NCI-H774 (cell line): Measurements from ENCODE around the gene NOLC1.
"Not testable (repeated sequence)": the region's sequence is repeated elsewhere in the genome, so short reads cannot be mapped to it uniquely, and the experiment has no call there.

Experiments used
- DNase-seq: peaks from one replicate; lab custom pipeline; 2025; lab: John Stamatoyannopoulos, UW

The NOLC1 gene

GRCh38 chr10:102154466-102155116, 2.4 kb downstream of the NOLC1 start:
- DNase-seq = no peak

- DNase-seq = no peak
These were observed 5.0 kb downstream of the NOLC1 start for GRCh38 chr10:102157224-102157623.

GRCh38 chr10:102159051-102159597, 6.9 kb downstream of the NOLC1 start:
- DNase-seq = no peak

DNA sequence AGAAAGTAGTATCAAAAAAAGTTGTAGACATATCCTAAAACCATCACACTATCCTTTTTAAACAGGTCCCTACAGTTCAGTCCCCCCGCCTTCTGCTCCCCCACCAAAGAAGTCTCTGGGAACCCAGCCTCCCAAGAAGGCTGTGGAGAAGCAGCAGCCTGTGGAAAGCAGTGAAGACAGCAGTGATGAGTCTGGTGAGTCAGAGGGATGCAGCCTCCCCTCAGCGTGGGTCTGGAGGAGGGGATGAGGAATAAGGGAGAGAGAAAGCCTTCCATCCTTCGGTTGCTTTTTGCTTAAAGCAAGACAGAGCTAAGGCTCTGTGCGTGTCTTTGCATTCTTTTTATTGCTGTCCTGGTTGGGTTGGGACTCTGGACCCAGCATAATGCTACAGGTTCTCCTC, 7.6 kb downstream of the NOLC1 start:
- DNase-seq = no peak

DNA sequence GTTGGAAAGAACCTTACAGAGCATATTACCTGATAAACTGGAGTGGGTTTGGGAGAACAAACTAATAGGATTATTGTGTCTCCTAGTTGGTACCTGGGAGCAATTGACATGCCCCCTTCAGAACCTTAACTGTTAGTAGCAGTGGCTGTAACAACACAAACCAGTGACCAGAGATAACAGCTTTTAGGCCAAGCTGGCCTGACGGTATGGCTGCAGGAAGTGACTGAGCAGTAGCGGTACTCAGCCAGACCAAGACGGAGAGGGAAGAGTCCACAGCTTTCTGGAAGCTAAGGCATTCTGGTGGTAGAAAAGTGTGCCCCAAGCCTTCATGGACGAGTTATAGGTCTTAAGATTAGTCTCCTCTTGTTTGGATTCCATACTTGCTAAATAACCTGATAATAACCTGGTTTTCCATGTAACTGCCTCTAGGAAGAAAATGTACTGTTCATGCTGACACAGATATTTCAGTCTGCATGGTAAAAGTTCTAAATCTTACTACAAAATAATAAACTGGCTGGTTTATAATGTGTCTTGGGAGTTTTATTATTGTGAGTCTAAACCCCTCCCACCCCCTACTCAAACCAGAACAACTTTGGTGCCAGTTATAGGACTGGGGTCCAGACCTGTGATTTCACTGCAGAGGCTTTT, 11.3 kb downstream of the NOLC1 start:
- DNase-seq = no peak

DNA sequence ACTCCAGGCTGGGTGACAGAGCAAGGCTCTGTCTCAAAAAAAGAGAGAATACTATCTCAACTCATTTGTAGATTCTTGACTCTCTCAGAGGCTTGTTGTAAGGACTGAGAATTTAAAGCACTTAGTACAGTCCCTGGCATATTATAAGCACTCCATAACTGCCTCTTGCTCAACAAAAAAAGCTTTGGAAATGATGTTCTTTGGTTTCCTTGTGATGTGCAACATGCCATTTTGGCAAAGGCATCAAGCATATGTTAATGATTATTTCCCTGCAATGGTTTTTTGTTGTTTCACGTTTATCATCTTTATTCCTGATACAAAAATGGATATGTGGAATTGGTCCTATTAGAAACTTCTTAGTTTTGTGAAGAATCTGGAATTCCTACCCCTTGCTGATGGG, 15.7 kb downstream of the NOLC1 start:
- no peak for DNase-seq

- DNase-seq = no peak
These were observed 18.4 kb downstream of the NOLC1 start for GRCh38 chr10:102170602-102171001.

- no peak for DNase-seq
These were observed 20.1 kb downstream of the NOLC1 start for GRCh38 chr10:102172288-102172687.

- no peak for DNase-seq
These were observed 23.2 kb downstream of the NOLC1 start for GRCh38 chr10:102175415-102175814.

DNA sequence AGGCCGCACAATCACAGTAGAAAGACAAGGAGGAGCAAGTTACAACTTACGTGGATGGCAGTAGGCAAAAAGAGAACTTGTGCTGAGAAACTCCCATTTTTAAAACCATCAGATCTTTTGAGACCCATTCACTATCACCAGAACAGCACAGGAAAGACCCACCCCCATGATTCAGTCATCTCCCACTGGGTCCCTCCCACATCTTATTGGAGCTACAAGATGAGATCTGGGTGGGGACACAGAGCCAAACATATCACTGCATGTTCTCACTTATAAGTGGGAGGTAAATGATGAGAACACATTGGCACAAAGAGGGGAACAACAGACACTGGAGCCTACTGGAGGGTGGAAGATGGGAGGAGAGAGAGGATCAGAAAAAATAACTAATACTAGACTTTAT, 32.4 kb downstream of the NOLC1 start:
- DNase-seq = no peak

DNA sequence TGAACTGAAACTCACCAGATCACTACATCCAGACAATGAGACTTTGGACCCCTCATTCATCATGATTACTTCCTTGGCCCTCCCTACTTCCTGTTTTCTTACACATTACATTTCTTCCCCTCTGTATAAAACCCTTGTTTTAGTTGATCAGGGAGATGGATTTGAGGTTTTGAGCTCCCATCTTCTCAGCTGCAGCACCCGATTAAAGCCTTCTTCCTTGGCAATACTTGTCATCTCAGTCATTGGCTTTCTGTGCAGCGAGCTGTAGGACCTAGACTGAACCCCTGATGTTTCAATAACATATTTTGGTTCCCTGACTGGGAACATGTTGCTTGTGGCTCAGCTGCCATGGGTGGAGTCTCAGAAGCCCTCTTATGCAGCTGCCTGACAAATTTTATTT, 33.1 kb downstream of the NOLC1 start:
- no peak for DNase-seq

GRCh38 chr10:102185811-102186527, 33.8 kb downstream of the NOLC1 start:
- no peak for DNase-seq

DNA sequence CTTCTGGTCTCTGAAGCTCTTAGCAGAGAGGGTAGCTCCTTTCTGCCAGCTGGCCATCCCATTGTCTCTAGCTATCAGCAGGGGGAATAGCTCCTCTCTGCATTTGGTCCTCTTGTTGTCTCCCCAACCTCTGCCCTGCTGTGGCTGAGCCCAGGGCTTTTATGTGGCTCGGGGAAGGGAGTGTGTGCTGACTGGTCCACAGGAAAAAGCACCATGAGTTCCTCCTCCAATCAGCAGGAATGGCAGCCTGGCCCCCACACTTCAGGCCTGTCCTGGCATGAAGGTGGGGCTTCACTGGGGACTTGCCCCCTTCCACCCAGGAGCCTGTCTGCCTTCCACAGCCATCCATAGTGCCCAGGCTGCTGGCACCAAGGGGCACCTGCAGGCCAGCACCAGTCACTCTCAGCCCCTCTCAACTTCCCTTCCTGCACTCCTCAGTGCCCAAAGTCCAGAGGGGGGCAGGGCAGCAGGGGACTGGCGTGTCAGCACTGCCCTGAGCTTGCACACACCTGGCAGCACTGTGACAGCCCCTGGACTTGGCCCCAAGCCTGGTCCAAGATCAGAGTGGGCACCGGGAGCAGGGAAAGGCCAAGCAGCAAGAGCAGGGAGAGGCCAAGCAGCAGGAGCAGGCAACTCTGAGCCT, 36.2 kb downstream of the NOLC1 start:
- DNase-seq = no peak

GRCh38 chr10:102188941-102189898, 37.0 kb downstream of the NOLC1 start:
- DNase-seq = not testable (repeated sequence)

GRCh38 chr10:102191956-102192355, 39.8 kb downstream of the NOLC1 start:
- DNase-seq = no peak

- DNase-seq = no peak
These were observed 43.2 kb downstream of the NOLC1 start for GRCh38 chr10:102195296-102195870.

DNA sequence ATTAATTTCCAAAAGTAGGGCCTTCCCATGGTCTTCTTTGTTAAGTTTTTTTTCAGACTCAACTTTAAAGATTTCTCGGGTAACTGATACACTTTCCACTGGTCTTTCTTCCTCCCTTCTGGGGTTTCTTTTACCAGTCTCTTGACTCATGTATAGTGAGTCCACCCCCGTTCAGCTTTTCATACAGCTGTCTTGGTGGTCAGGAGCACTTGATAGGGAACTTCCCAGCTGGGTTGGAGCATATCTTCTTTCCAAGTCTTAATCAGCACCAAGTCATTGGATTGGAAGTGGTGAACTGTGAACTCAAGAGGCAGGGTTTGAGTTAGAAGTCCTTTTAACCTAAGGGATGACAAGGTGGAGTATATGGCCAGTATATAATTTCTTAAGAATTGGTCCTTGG, 44.7 kb downstream of the NOLC1 start:
- no peak for DNase-seq

- no peak for DNase-seq
These were observed 45.8 kb downstream of the NOLC1 start for GRCh38 chr10:102198027-102198426.

- DNase-seq = no peak
These were observed 48.8 kb downstream of the NOLC1 start for GRCh38 chr10:102200751-102201640.

GRCh38 chr10:102202386-102202785, 50.2 kb downstream of the NOLC1 start:
- DNase-seq = no peak
